HFFc6 (cell line): ENCODE results near the gene RAB3GAP1. TPM values are rescaled to one million over a fixed set of nuclear protein-coding genes. Genes with fewer than 3 reads are reported as not detected.
"Not testable (repeated sequence)": the region's sequence is repeated elsewhere in the genome, so short reads cannot be mapped to it uniquely, and the experiment has no call there.

ENCODE experiments used
- DNase-seq: peaks from one replicate; pipeline ENCODE4 v3.0.0-alpha.2; 2018
- H3K27ac Mint-ChIP-seq: 2 replicates; pipeline ENCODE4 v1.8.0; 2020; ENCODE audit warnings: mild to moderate bottlenecking, mixed read lengths
- H3K27me3 Mint-ChIP-seq: 2 replicates; pipeline ENCODE4 v1.8.0; 2021; ENCODE audit warnings: mild to moderate bottlenecking, moderate library complexity, mixed read lengths; ENCODE audit not compliant: insufficient read depth
- H3K36me3 Mint-ChIP-seq: 2 replicates; pipeline ENCODE4 v1.8.0; 2021; ENCODE audit warnings: low read depth, mixed read lengths
- H3K4me1 Mint-ChIP-seq: 2 replicates; pipeline ENCODE4 v1.8.0; 2020; ENCODE audit warnings: low read depth, mixed read lengths
- H3K4me3 Mint-ChIP-seq: 2 replicates; pipeline ENCODE4 v1.8.0; 2020; ENCODE audit warnings: mild to moderate bottlenecking, moderate library complexity, mixed read lengths
- H3K9me3 Mint-ChIP-seq: 2 replicates; pipeline ENCODE4 v1.8.0; 2020; ENCODE audit warnings: mild to moderate bottlenecking, mixed read lengths
- CTCF ChIP-seq: fragments of 200-600 bp; sonication (generic); IDR thresholded peaks from 2 replicates; pipeline ENCODE4 v1.5.0; 2021; ENCODE audit warnings: antibody characterized with exemption, mild to moderate bottlenecking
- total RNA-seq, 6 experiments: library from RNA; stranded (reverse); fragmentation: NEBNext Ultra II Directional; extraction: Animal tissue kit (Norgen Biotek cat#: 25700); gene quantifications; 2 replicates in 1 of 6; 3 replicates in 5 of 6; pipeline ENCODE4 v1.2.3, GENCODE V29; 2021

The RAB3GAP1 gene
- total RNA-seq, 6 experiments from 2014 or later = 52.6 to 61.2 (median 59.1) TPM

DNA sequence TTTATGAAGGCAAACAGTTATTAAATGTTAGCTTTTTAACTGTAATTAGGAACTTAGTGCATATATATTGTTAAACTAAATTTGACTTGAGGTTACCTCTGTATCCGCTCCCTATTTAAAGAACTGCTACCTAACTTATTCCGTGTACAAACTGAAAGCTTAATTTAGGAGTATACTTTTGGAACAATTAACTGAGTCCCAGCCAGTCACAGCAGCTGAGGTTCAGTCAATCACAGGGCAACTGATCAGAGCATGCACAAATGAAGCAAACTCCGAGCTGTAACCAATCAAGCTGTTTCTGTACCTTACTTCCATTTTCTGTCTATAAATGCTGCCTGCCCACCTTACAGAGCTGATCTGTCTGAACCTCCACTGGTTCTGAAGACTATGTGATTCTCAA lies 61.2 kb downstream of the RAB3GAP1 start:
- no peak overlapping the region for H3K27ac Mint-ChIP-seq
- no peaks in the 10 kb centered on the region for H3K9me3 Mint-ChIP-seq
- no peak for TF ChIP-seq CTCF
- no peak for DNase-seq
- H3K4me3 Mint-ChIP-seq = no peak overlapping the region
- peaks cover 2% of the 10 kb centered on the region for H3K27me3 Mint-ChIP-seq
- H3K4me1 Mint-ChIP-seq = no peaks in the 10 kb centered on the region
- H3K36me3 Mint-ChIP-seq = peaks cover 18% of the 10 kb centered on the region

DNA sequence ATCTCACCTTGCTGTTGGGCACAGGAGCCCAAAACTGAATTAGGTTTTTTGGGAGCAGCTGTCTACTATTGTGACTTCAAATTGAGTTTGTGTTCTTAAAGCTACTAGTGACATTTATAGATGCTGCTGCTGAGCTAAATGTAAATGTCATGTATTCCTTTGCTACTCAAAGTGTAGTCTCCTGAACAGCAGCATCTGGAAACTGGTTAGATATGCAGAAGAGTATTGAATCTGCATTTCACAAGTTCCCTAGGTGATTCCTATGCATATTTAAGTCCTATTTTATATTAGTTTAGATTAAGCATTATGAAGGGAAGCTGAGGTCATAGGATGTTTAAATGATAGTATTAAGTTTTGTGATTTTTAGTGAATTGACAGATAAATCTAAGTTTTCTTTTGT lies 67.5 kb downstream of the RAB3GAP1 start:
- Mint-ChIP-seq H3K27me3 (no peaks in the 10 kb centered on the region; the same call in 1 of the 2 replicates), H3K27ac (no peak overlapping the region), H3K36me3 (peaks cover 19% of the 10 kb centered on the region), H3K4me1 (no peaks in the 10 kb centered on the region; the same call in 1 of the 2 replicates), H3K9me3 (no peaks in the 10 kb centered on the region), H3K4me3 (no peak overlapping the region)
- no peak for DNase-seq
- TF ChIP-seq CTCF = no peak

DNA sequence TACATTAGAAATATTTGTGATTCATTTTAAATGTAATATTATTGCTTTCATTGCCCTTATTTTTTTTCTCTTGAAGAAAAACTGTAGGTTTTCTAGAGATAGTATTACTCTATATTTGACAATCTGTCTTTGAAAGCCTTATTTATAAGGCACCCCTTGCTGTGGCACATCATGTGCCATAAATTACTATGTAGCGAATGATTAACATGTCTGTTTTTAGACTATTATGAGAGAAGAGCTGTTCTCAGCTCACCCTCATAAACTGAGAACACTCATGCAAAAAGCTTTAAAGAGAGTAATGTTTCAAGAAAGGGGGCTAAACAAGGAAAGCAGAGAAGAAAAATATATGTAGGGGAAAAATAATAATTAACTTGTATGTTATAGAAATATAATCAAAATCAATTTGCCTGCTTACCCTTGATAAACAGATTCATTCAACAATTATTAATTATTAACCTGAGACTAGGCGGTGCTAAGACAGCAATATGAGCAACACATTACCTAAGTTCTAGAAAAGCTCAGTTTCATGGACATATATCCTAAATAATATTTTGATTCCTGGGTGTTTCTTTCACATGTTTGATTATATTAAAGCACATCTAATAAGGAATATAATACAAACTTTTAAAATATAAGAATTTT lies 69.0 kb downstream of the RAB3GAP1 start:
- no peak for DNase-seq
- Mint-ChIP-seq H3K27ac (no peak overlapping the region), H3K27me3 (no peaks in the 10 kb centered on the region; the same call in 1 of the 2 replicates), H3K9me3 (no peaks in the 10 kb centered on the region), H3K4me3 (no peak overlapping the region), H3K4me1 (peaks cover 6% of the 10 kb centered on the region; the same call in 1 of the 2 replicates), H3K36me3 (peaks cover 30% of the 10 kb centered on the region)
- TF ChIP-seq CTCF = no peak

DNA sequence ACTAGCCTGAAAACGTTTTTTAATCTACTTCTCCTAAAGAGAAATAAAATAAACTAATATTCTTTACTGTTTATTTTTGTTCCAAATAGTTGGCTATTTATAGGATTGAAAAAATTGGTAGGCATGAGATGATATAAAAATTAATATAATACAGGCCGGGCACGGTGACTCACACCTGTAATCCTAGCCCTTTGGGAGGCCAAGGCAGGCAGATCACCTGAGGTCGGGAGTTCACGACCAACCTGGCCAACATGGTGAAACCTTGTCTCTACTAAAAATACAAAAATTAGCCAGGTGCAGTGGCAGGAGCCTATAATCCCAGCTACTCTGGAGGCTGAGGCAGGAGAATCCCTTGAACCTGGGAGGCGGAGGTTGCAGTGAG lies 69.6 kb downstream of the RAB3GAP1 start:
- not testable (repeated sequence) for H3K27ac Mint-ChIP-seq, H3K4me3 Mint-ChIP-seq, H3K4me1 Mint-ChIP-seq

GRCh38 chr2:135124924-135125886 lies 73.1 kb downstream of the RAB3GAP1 start:
- Mint-ChIP-seq H3K36me3 (peaks cover 43% of the 10 kb centered on the region), H3K4me3 (no peak overlapping the region; the same call in 1 of the 2 replicates), H3K9me3 (no peaks in the 10 kb centered on the region), H3K27me3 (peaks cover 6% of the 10 kb centered on the region; the same call in 1 of the 2 replicates), H3K4me1 (peaks cover 6% of the 10 kb centered on the region; the same call in 1 of the 2 replicates), H3K27ac (peak overlapping the region; percentile 40; the same call in 1 of the 2 replicates)
- DNase-seq = no peak
- no peak for TF ChIP-seq CTCF

More for the DNA sequence above, 69.6 kb downstream of the RAB3GAP1 start:
- not testable (repeated sequence) for H3K27me3 Mint-ChIP-seq, DNase-seq, H3K9me3 Mint-ChIP-seq
- H3K36me3 Mint-ChIP-seq = peaks cover 30% of the 10 kb centered on the region

GRCh38 chr2:135125940-135126339 lies 73.8 kb downstream of the RAB3GAP1 start:
- Mint-ChIP-seq H3K27ac (no peak overlapping the region), H3K36me3 (peaks cover 41% of the 10 kb centered on the region), H3K4me1 (peaks cover 11% of the 10 kb centered on the region), H3K9me3 (no peaks in the 10 kb centered on the region), H3K4me3 (no peak overlapping the region), H3K27me3 (peaks cover 6% of the 10 kb centered on the region; the same call in 1 of the 2 replicates)
- no peak for DNase-seq
- no peak for TF ChIP-seq CTCF
